ENCODE measurements around the gene KIF25.

- TF ChIP-seq ZNF70 (CRISPR knock-in tag; IDR thresholded peaks at IDR 0.05) (no peak), ARNTL (CRISPR knock-in tag; IDR thresholded peaks at IDR 0.05; ENCODE audit: borderline replicate concordance, low read depth) (no peak), TOX (CRISPR knock-in tag; IDR thresholded peaks at IDR 0.05; ENCODE audit: borderline replicate concordance) (no peak)
Measured at GRCh38 chr6:168035661-168036545, 38.4 kb downstream of the KIF25 start.
